Sigmoid colon (tissue), 4 donors: ENCODE data around the gene SH3BP5.

Experiments used
- CTCF ChIP-seq, 4 experiments: fragments of 450-650 bp in 3 of 4; fragments of 200-600 bp in 1 of 4; IDR thresholded peaks; one replicate each; pipeline ENCODE4 v1.5.1; 2016 to 2019; ENCODE audit warnings: antibody characterized with exemption in 4 of 4, mild to moderate bottlenecking in 3 of 4, moderate library complexity in 2 of 4
- POLR2A ChIP-seq, 2 donors: fragments of 450-650 bp; IDR thresholded peaks; one replicate each; pipeline ENCODE4 v1.6.1; 2016; ENCODE audit warnings: antibody characterized with exemption in 2 of 2, mild to moderate bottlenecking in 2 of 2, moderate library complexity in 2 of 2
- POLR2AphosphoS5 ChIP-seq, 4 donors: sonication (generic); formaldehyde crosslinking; IDR thresholded peaks; one replicate each; pipeline ENCODE4 v1.6.1; 2017; ENCODE audit warnings: antibody characterized with exemption in 4 of 4

- no peak for TF ChIP-seq CTCF (IDR thresholded peaks at IDR 0.05)
- no peak for TF ChIP-seq POLR2AphosphoS5 (IDR thresholded peaks at IDR 0.05)
- TF ChIP-seq POLR2A (IDR thresholded peaks at IDR 0.05) = no peak
Measured at GRCh38 chr3:15277861-15278500, 54.4 kb downstream of the SH3BP5 start.
